Body of pancreas (tissue), 4 donors: ENCODE measurements around the gene ST6GALNAC4.

Experiments
- CTCF ChIP-seq, 7 experiments: fragments of 450-650 bp in 4 of 7; fragments of 200-600 bp in 3 of 7; sonication (generic) in 3 of 7; IDR thresholded peaks; one replicate each; pipeline ENCODE4 v1.5.1; 2016 to 2019; ENCODE audit warnings: antibody characterized with exemption in 7 of 7
- POLR2A ChIP-seq, 3 donors: fragments of 450-650 bp; IDR thresholded peaks; one replicate each; pipeline ENCODE4 v1.6.1; 2016; ENCODE audit warnings: antibody characterized with exemption in 3 of 3, mild to moderate bottlenecking in 2 of 3

DNA sequence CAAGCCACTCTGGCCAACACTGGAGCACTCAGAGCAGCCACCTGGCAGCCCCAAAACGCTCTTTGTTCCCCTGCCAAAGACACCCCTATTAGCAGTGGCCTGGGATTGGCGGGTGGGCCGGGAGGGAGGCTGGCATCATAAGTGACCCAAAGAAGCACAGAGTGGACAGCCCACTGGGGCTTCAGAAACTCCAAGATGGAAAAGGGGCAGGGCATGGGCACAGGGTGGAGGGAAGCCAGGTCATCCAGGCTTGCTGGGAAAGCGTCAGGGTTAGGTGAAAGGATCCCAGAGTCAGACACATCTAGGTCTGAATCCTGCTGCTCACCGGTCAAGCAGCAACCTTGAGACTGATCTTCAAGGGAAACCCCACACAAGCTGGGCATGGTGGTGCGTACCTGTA lies 49.1 kb upstream of the ST6GALNAC4 start:
- TF ChIP-seq CTCF (IDR thresholded peaks at IDR 0.05) (no peak), POLR2A (IDR thresholded peaks at IDR 0.05) (no peak)
